ENCODE measurements around the gene TEX54. TPM values are rescaled to one million over a fixed set of nuclear protein-coding genes. Genes with fewer than 3 reads are reported as not detected.
A peak's percentile ranks its signal among the peaks of the same experiment; 100 is the strongest.

The TEX54 gene
- total RNA-seq, 1 donor from 2014 or later = not detected

DNA sequence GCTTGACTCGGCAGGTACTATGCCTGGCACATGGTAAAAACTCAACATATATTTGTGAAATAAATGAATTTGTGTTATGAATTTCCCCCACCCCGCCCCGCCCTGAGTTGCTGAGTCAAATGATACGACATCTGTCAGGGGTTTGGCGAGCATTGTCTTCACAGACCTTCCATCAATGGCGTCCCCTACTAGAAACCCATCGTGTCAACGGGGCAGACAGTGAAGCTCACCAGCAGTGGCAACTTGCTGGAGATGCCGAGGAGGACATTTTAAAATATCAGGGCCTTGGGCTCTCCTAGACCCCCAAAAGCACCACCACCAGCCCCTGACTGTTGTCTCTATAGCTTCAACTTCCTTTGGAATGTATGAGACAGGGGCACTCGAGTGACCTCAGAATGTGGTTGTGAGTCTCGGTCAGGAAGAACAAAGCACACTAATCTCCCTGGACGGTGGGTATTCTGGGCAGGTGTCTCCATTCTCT is 26.6 kb downstream of the TEX54 start:
- H3K36me3 ChIP-seq (ENCODE audit: control insufficient read depth in 3 of 3, insufficient read depth in 3 of 3, low read length in 3 of 3) = peaks cover 23 to 27% (median 24%) of the 10 kb centered on the region in 3 donors
- peak overlapping the region; percentile 79 to 93 (median 88) for H3K4me3 ChIP-seq (ENCODE audit: low read length in 3 of 3)
- H3K27ac ChIP-seq (ENCODE audit: low read depth, low read length) = peak overlapping the region; percentile 97
- no peaks in the 10 kb centered on the region for H3K27me3 ChIP-seq (ENCODE audit: control insufficient read depth in 3 of 3, insufficient read depth in 3 of 3, low read length in 3 of 3)
- peaks cover 22 to 28% (median 26%) of the 10 kb centered on the region in 3 donors for H3K4me1 ChIP-seq (ENCODE audit: control insufficient read depth in 3 of 3, insufficient read depth in 3 of 3, low read length in 3 of 3)
- H3K9ac ChIP-seq (ENCODE audit: low read depth in 1 of 3, low read length in 3 of 3) = peak overlapping the region; percentile 94 to 97 (median 96)
- no peaks in the 10 kb centered on the region for H3K9me3 ChIP-seq (ENCODE audit: control insufficient read depth in 3 of 3, low read length in 3 of 3)

DNA sequence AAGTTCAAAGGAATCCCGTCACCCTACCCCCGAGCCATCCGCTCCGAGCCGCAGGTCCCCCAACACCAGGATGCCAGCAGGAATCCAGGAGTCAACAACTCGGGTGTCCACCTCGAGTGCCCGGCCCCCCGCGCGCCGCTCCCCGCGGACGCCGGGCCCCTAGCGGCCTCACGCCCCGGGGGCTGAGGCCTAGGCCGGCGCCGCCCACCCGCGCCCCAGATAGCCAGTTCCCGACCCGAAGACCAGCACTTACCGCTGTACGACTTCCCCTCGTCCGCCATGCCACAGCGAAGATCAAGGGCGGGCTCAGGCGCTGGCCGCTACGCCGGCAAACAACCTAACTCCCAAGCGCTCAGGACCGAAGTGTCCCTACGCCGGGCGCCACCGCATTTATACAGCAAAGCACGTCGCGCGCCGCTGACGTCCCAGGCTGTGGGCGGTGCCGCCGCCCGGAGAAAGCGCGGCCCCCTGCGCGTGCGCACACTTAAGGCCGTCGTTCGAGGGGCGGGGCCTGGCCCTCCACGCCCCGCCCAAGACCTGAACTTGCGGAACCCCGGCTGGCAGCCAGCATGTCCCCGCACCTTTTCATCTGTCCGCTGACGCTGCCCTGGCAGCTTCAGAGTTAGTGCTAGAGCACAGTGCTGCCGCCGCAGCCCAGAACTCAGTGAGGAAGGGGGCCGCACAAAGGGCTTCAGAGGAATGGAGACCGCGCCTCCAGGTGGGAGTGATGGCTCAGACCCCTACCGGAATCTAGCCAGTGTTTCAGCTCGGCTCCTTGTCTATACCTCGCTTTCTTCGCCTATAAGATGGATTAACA is 27.4 kb downstream of the TEX54 start, which contains the start of gene NXF1:
Gene NXF1, minus strand, starts transcription at position 365 of the 817 bp plus-strand sequence. Its CDS starts 84 bp downstream, at position 281.
- Histone ChIP-seq H3K9ac (ENCODE audit: low read depth in 1 of 3, low read length in 3 of 3) (peak within 1 kb of the TSS; percentile 95 to 97 (median 96)), H3K9me3 (ENCODE audit: control insufficient read depth in 3 of 3, low read length in 3 of 3) (no peaks in the 10 kb centered on the region), H3K36me3 (ENCODE audit: control insufficient read depth in 3 of 3, insufficient read depth in 3 of 3, low read length in 3 of 3) (peaks cover 28 to 32% (median 31%) of the 10 kb centered on the region in 3 donors), H3K27me3 (ENCODE audit: control insufficient read depth in 3 of 3, insufficient read depth in 3 of 3, low read length in 3 of 3) (no peaks in the 10 kb centered on the region), H3K27ac (ENCODE audit: low read depth, low read length) (peak within 1 kb of the TSS; percentile 97), H3K4me1 (ENCODE audit: control insufficient read depth in 3 of 3, insufficient read depth in 3 of 3, low read length in 3 of 3) (peaks cover 22 to 28% (median 26%) of the 10 kb centered on the region in 3 donors), H3K4me3 (ENCODE audit: low read length in 3 of 3) (peak within 1 kb of the TSS; percentile 88 to 94 (median 89))

DNA sequence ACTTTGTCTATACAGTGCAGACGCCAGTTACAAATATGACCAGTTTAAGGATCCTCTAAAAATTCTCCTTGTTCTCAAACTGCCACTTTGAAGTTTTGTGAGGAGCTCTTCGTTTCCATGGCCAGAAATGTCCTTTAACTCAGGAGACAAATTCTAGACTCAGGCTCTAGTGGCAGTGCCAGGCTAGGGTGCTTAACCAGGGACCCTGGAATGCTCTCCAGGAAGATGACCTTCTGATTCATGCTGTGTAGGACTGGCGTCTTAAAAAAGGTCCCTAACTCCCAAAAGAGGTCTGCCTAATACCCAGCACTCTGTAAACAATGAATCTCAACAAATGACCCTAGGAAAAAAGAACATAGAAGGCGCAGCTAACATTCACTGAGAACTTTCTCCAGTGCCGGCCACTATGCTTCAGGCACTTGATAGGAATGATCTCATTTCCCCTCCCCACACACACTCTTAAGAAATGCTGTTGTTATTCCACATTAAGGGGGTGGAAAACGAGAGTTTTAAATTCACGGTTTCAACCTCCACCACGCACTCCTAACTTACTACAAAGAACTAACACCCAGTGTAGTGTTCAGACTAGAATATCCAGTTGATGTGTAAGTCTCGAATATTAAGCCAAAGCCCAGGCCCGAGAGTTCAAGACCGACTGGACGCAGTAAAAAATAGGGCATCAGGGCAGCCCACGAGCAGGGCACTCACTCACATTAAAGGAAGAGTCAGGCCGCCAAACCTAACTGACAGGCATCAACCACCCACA is 28.1 kb downstream of the TEX54 start:
- peak overlapping the region; percentile 95 to 96 (median 96) for H3K9ac ChIP-seq (ENCODE audit: low read depth in 1 of 3, low read length in 3 of 3)
- no peaks in the 10 kb centered on the region for H3K9me3 ChIP-seq (ENCODE audit: control insufficient read depth in 3 of 3, low read length in 3 of 3)
- H3K27me3 ChIP-seq (ENCODE audit: control insufficient read depth in 3 of 3, insufficient read depth in 3 of 3, low read length in 3 of 3) = no peaks in the 10 kb centered on the region
- H3K4me1 ChIP-seq (ENCODE audit: control insufficient read depth in 3 of 3, insufficient read depth in 3 of 3, low read length in 3 of 3) = peaks cover 22 to 28% (median 26%) of the 10 kb centered on the region in 3 donors
- H3K27ac ChIP-seq (ENCODE audit: low read depth, low read length) = peak overlapping the region; percentile 97
- H3K36me3 ChIP-seq (ENCODE audit: control insufficient read depth in 3 of 3, insufficient read depth in 3 of 3, low read length in 3 of 3) = peaks cover 36 to 40% (median 39%) of the 10 kb centered on the region in 3 donors
- H3K4me3 ChIP-seq (ENCODE audit: low read length in 3 of 3) = peak overlapping the region; percentile 88 to 94 (median 89)

DNA sequence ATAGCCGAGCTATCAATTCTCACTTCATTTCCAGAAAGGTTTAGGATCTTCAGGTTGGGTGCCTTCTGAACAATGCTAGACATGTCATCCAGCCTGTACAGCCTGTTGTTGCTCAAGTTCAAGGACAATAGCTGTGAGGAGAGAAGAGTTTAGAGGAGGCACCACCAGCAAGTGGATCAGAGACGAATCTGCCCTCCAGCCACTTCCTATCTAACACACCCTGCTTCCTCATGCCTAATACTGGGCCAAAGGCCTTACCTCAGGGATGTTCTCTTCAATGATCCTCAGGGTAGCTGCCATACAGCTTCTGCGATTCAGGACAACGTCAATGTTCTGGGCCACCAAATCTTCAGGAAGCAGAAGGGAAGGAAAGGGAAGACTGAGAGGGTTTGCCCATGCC is 31.6 kb downstream of the TEX54 start:
- H3K9me3 ChIP-seq (ENCODE audit: control insufficient read depth in 3 of 3, low read length in 3 of 3) = no peaks in the 10 kb centered on the region
- H3K27ac ChIP-seq (ENCODE audit: low read depth, low read length) = no peak overlapping the region
- H3K4me3 ChIP-seq (ENCODE audit: low read length in 3 of 3) = no peak overlapping the region
- H3K4me1 ChIP-seq (ENCODE audit: control insufficient read depth in 3 of 3, insufficient read depth in 3 of 3, low read length in 3 of 3) = peaks cover 12 to 18% (median 18%) of the 10 kb centered on the region in 3 donors
- H3K27me3 ChIP-seq (ENCODE audit: control insufficient read depth in 3 of 3, insufficient read depth in 3 of 3, low read length in 3 of 3) = no peaks in the 10 kb centered on the region
- H3K36me3 ChIP-seq (ENCODE audit: control insufficient read depth in 3 of 3, insufficient read depth in 3 of 3, low read length in 3 of 3) = peaks cover 66 to 73% (median 66%) of the 10 kb centered on the region in 3 donors
- H3K9ac ChIP-seq (ENCODE audit: low read depth in 1 of 3, low read length in 3 of 3) = no peak overlapping the region

DNA sequence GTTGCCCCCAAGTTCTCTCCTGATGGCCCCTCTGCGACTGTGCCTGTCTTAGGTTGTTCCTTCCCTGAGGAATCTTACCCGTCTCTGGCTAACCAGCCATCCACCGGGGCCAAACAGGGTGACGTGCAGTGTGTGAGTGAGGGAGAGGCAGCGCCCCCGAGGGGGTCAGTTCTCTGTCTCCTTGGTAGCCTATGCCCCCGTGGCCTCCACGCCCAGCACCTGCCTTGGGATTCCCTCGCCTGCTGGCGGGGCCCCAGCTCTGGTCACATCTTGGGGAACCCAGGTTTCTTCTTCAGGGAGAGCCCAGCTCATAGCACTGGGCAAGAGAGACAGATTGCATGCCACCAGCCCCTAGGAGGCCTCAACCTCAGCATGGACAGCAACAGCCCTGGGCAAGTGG is 33.2 kb downstream of the TEX54 start:
- H3K27me3 ChIP-seq (ENCODE audit: control insufficient read depth in 3 of 3, insufficient read depth in 3 of 3, low read length in 3 of 3) = no peaks in the 10 kb centered on the region
- no peaks in the 10 kb centered on the region for H3K9me3 ChIP-seq (ENCODE audit: control insufficient read depth in 3 of 3, low read length in 3 of 3)
- H3K36me3 ChIP-seq (ENCODE audit: control insufficient read depth in 3 of 3, insufficient read depth in 3 of 3, low read length in 3 of 3) = peaks cover 78 to 87% (median 81%) of the 10 kb centered on the region in 3 donors
- peak overlapping the region in 1 of 3 donors; percentile 25 for H3K9ac ChIP-seq (ENCODE audit: low read depth in 1 of 3, low read length in 3 of 3)
- H3K4me1 ChIP-seq (ENCODE audit: control insufficient read depth in 3 of 3, insufficient read depth in 3 of 3, low read length in 3 of 3) = peaks cover 10 to 13% (median 13%) of the 10 kb centered on the region in 3 donors
- no peak overlapping the region for H3K4me3 ChIP-seq (ENCODE audit: low read length in 3 of 3)
- H3K27ac ChIP-seq (ENCODE audit: low read depth, low read length) = no peak overlapping the region

DNA sequence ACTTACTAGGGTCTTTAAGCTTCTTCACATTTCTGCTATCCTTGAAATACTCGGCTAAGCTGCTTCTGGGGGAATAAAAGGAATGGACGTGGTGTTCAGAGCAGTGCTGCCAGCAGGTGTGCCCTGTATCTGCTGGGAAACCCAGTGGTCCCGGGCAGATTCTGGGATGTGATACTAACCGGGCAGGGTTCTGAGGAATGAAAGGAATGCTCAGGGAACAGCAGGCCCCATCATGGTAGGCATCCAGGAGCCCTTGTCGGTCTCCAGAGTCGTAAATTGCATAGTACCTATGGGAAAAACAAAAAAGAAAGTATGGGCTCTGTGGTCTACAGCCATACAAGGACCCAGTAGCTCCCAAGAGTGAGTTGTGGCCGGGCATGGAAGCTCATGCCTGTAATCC is 36.4 kb downstream of the TEX54 start:
- no peak overlapping the region for H3K27ac ChIP-seq (ENCODE audit: low read depth, low read length)
- no peaks in the 10 kb centered on the region for H3K9me3 ChIP-seq (ENCODE audit: control insufficient read depth in 3 of 3, low read length in 3 of 3)
- H3K4me1 ChIP-seq (ENCODE audit: control insufficient read depth in 3 of 3, insufficient read depth in 3 of 3, low read length in 3 of 3) = peaks cover 9 to 12% (median 12%) of the 10 kb centered on the region in 3 donors
- H3K27me3 ChIP-seq (ENCODE audit: control insufficient read depth in 3 of 3, insufficient read depth in 3 of 3, low read length in 3 of 3) = no peaks in the 10 kb centered on the region
- H3K9ac ChIP-seq (ENCODE audit: low read depth in 1 of 3, low read length in 3 of 3) = no peak overlapping the region
- H3K4me3 ChIP-seq (ENCODE audit: low read length in 3 of 3) = no peak overlapping the region
- peaks cover 73 to 83% (median 77%) of the 10 kb centered on the region in 3 donors for H3K36me3 ChIP-seq (ENCODE audit: control insufficient read depth in 3 of 3, insufficient read depth in 3 of 3, low read length in 3 of 3)

DNA sequence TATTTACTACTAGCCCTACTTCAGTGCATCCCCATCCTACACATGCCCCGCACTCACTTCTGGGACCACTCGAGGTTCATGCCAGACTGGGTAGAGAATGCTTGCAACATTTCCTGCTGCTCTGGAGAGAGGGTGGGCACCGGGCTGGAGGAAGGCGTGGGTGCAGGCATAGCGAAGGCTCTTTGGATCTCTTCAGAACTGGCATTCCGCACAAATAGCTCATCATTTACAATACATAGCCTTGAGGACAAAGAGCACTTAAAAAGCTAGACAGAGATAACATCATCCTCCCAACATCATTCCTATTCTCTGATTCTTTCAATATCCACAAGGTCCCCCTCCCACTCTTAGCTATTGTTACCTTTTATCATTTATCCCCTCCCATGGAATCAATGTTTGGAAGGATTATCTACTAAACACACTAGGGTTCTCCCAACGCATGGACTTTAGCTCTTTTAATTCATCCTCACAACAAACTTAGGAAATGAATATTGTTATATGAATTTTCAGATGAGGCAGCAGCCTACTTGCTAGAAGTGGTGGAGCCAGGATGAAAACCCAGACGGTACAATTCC is 38.4 kb downstream of the TEX54 start:
- Histone ChIP-seq H3K4me1 (ENCODE audit: control insufficient read depth in 3 of 3, insufficient read depth in 3 of 3, low read length in 3 of 3) (peaks cover 15 to 31% (median 28%) of the 10 kb centered on the region in 3 donors), H3K4me3 (ENCODE audit: low read length in 3 of 3) (no peak overlapping the region), H3K27ac (ENCODE audit: low read depth, low read length) (no peak overlapping the region)

DNA sequence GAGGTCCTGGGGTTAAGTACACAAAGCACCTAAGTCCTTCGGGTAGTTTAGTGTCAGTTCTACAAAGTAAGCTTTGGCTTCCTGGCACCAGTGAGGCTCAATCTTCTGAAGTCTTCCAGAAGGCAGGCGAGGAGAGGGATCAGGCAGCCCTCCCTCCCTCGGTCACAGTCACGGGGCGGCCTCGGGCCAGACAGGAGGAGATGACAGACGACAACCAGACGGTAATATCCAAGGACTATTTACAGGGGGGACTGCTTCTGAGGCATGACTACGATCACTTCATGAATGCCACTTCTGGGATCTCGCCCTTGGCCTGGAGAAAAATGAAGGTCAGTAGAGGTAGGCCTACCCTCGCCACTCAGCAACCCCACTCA is 40.5 kb downstream of the TEX54 start:
- peaks cover 52 to 62% (median 59%) of the 10 kb centered on the region in 3 donors for H3K36me3 ChIP-seq (ENCODE audit: control insufficient read depth in 3 of 3, insufficient read depth in 3 of 3, low read length in 3 of 3)
- H3K9me3 ChIP-seq (ENCODE audit: control insufficient read depth in 3 of 3, low read length in 3 of 3) = no peaks in the 10 kb centered on the region
- H3K4me1 ChIP-seq (ENCODE audit: control insufficient read depth in 3 of 3, insufficient read depth in 3 of 3, low read length in 3 of 3) = peaks cover 29 to 51% (median 36%) of the 10 kb centered on the region in 3 donors
- no peaks in the 10 kb centered on the region for H3K27me3 ChIP-seq (ENCODE audit: control insufficient read depth in 3 of 3, insufficient read depth in 3 of 3, low read length in 3 of 3)
- H3K4me3 ChIP-seq (ENCODE audit: low read length in 3 of 3) = peak overlapping the region; percentile 85 to 94 (median 91)
- peak overlapping the region; percentile 37 for H3K27ac ChIP-seq (ENCODE audit: low read depth, low read length)
- peak overlapping the region; percentile 43 to 97 (median 87) for H3K9ac ChIP-seq (ENCODE audit: low read depth in 1 of 3, low read length in 3 of 3)

More for the DNA sequence above, 38.4 kb downstream of the TEX54 start:
- H3K27me3 ChIP-seq (ENCODE audit: control insufficient read depth in 3 of 3, insufficient read depth in 3 of 3, low read length in 3 of 3) = no peaks in the 10 kb centered on the region
- no peaks in the 10 kb centered on the region for H3K9me3 ChIP-seq (ENCODE audit: control insufficient read depth in 3 of 3, low read length in 3 of 3)
- H3K9ac ChIP-seq (ENCODE audit: low read depth in 1 of 3, low read length in 3 of 3) = no peak overlapping the region
- peaks cover 60 to 73% (median 73%) of the 10 kb centered on the region in 3 donors for H3K36me3 ChIP-seq (ENCODE audit: control insufficient read depth in 3 of 3, insufficient read depth in 3 of 3, low read length in 3 of 3)

DNA sequence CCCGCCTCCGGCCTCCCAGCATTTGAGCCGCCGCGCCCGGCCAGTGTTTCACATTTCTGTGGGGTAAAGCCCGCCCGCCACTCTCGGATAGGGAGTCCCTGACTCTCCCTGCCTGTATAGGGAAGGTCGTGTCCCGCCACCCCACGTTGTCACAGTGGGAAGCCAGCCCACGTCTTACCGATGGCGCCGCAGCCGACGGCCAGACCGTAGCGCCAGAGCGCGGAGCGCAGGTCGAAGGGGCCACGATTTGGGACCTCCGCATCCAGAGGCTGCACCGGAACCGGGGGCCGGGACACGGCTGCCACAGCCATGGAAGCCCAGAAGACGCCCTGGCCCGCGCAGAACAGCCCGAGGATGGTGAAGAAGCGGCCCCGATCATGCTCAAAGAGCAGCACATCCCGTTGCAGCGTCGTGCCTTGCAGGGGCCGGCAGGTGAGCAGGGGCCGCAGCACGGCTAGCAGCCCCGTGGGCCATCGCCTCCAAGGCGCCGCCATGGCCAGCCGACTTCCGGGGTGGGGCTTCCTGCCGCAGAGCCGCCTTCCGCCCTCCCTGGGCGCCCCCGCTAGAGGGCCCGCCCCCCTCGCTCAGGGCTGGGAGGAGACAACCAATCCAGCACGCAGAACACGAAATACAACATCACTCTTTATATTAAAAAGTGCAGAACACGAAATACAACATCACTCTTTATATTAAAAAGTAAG is 41.0 kb downstream of the TEX54 start, which contains the start of gene TMEM223:
Gene TMEM223, minus strand, starts transcription at position 506 of the 701 bp plus-strand sequence. Its CDS starts 12 bp downstream, at position 494.
- H3K4me1 ChIP-seq (ENCODE audit: control insufficient read depth in 3 of 3, insufficient read depth in 3 of 3, low read length in 3 of 3) = peaks cover 29 to 52% (median 36%) of the 10 kb centered on the region in 3 donors
- H3K27me3 ChIP-seq (ENCODE audit: control insufficient read depth in 3 of 3, insufficient read depth in 3 of 3, low read length in 3 of 3) = no peaks in the 10 kb centered on the region
- peaks cover 49 to 57% (median 54%) of the 10 kb centered on the region in 3 donors for H3K36me3 ChIP-seq (ENCODE audit: control insufficient read depth in 3 of 3, insufficient read depth in 3 of 3, low read length in 3 of 3)
- no peaks in the 10 kb centered on the region for H3K9me3 ChIP-seq (ENCODE audit: control insufficient read depth in 3 of 3, low read length in 3 of 3)
- H3K9ac ChIP-seq (ENCODE audit: low read depth in 1 of 3, low read length in 3 of 3) = peak within 1 kb of the TSS; percentile 85 to 97 (median 87)
- peak within 1 kb of the TSS; percentile 75 for H3K27ac ChIP-seq (ENCODE audit: low read depth, low read length)
- H3K4me3 ChIP-seq (ENCODE audit: low read length in 3 of 3) = peak within 1 kb of the TSS; percentile 85 to 94 (median 91)
